SK-N-DZ (cell line): ENCODE data around the gene PROX2.

Experiments
- DNase-seq: peaks from one replicate; pipeline ENCODE4 v3.0.0-alpha.2; 2015; ENCODE audit warnings: low spot score

The PROX2 gene

DNA sequence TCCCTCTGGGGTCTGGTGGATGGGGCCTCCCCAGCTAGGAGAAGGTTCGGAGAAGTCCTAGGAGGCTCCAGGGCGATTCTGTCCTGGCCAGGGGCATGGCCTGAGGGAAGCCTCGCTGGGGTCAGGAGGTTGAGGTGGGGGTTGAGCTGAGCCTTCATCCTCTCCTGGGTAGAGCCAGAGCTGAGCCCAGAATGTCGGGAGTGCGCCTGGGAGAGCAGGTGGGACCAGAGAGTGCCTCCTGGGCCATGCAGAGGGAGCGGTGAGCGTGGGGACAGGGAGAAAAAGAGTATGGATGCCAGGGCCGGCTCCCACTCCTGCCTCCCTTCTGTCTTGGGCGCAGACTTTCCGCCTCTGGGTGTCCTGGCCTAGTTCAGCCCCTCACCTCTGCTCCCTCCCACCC is 34.0 kb upstream of the PROX2 start:
- no peak for DNase-seq

DNA sequence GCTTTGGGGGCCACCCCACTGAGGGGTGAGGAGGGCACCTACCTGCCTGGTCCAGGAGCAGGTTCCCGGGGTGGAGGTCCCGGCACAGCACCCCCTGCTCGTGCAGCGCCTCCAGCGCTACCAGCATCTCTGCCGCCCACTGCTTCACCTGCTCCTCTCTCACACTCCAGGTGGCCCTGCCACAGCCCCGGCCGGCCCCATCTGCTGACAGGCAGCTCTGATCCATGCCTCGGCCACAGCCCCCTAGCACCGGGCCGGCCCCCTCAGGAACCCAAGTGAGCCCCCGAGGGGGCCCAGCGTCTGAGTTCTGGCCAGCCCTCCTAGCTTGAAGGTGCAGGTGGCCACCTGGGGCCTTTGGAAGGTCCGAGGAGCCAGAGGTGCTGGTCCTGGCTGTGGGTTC is 33.6 kb upstream of the PROX2 start:
- DNase-seq, result no peak

DNA sequence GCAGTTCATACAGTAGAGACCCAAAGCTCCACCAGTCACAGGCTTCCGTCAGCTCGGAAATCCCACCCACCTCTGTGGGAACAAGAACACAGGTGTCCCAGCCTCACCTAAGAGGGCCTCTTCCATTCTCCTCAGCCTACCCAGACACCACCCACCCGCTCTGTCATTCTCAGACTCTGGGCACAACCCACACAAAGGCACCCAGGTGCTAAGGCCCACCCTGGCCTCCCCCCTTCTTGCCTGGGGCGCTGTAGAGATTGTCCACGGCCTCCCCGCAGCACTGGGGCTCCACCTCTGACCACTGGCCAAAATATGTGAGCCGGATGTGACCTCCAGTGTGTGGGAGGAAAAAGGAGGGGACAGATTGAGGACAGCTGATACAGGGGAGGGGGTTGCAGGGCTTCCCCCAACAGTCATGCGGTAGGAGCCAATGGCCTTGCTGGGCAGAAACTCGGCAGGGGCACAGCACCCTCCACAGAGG is 33.0 kb upstream of the PROX2 start:
- DNase-seq, result no peak

DNA sequence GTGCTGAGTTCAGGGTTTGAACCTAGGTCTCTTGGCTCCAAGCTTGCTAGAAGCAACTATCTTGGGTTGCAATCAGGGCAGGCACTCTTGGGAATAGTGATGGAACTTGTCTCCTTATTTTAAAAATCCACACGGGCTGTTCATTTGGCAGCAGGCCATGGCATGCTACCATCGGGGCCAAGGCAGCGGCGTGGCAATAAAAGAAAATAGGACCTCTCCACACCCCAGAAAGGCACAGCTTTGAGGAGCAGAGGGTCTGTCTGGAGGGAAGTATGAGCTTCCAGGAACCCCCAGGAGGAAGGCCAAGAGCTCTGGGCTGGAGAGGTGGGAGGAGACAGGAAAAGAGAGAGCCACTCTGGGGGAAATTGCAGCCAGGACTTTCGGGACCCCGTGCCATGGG is 31.8 kb upstream of the PROX2 start:
- DNase-seq, result no peak

DNA sequence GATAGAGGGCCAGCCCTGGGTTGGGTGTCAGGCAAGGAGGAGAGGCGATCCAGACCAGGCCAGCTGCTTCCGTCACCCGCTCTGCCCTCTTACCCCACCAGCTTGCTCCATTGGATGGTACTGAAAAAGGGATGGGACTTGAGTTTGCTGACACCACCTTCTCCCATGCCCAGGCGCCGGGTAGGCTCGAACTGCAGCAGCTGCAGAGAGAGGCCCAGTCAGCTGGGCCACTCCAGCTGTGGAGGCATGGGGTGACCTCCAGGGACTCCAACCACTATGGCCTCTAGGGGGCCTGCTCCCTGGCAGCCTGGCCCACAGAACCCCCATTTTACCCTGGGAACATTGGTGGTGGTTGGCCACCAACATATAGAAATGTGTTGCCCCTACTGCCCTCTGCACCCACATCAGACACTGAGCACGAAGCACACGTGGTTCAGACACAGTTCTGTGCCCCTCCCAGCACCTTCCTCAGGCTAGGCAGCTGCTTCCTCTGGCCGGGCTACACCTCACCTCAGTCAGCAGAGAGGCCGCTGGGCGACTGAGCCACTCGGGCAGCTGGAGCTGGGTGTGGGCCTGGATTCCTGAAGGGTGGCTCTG is 31.1 kb upstream of the PROX2 start:
- no peak for DNase-seq

DNA sequence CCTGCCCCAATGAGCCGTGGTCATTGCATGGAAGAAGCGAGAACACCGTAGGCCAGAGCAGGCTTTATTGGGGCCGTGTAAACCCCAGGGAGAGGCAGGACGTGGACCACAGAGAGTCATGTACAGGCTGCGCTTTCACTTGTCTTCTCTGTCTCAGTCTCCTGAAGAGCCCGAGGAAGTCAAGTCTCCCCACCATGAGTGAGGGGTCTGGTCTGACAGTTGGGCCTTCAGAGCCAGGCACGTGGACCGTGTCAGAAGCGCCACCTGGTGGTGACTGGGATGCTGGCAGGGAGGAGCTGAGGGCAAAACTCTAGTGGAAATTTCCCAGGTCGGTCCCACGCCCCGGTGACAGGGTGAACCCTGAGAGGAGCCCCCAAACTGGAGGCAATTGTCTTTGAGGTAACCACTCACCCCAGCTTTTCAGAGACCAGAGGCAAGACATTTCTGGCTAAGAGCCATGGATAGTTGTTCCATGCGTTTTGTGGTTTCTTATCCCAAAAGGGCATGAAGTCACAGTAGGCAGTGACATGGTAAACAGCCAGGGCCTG is 29.7 kb upstream of the PROX2 start:
- peak; percentile 56 for DNase-seq

DNA sequence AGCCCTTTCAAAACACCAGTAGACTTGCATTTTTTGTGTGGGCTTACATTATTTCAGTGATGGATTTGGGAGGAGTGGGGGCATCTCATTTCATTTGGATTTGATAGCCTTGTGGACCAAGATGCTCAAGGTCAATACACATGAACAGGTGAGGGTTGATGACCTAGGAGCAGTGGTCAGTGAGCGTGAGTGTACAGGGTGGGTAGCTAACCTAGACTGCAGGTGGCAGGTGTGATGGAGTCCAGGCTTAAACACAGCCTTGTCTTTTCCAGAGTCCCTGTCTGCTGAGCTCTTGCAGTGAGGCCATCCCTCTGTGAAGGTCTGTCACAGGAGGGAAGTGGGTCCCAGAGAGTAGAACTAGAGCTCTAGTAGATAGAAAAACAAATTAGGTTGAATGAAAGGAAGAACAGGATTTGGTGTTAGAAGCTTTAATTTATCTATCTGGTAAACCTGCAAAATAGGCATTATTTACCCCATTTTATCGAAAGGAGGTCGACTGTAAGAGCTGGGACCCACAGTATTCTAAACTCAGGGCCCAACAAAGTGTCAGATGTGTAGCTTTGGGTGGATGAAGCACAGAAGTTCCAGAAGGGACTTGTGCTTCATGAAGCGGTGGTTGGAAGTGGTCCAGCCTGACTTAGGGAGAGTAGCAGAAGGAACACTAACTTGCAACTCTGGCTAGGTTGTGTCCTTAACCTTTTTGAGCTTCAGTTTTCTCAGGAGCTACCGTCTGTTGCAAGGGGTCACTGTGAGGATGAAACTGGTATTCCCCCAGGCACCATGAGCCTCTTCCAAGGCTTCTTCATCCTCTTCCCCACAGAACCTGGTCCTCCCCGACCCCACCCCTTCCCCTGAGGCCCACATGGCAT is 28.9 kb upstream of the PROX2 start:
- no peak for DNase-seq

DNA sequence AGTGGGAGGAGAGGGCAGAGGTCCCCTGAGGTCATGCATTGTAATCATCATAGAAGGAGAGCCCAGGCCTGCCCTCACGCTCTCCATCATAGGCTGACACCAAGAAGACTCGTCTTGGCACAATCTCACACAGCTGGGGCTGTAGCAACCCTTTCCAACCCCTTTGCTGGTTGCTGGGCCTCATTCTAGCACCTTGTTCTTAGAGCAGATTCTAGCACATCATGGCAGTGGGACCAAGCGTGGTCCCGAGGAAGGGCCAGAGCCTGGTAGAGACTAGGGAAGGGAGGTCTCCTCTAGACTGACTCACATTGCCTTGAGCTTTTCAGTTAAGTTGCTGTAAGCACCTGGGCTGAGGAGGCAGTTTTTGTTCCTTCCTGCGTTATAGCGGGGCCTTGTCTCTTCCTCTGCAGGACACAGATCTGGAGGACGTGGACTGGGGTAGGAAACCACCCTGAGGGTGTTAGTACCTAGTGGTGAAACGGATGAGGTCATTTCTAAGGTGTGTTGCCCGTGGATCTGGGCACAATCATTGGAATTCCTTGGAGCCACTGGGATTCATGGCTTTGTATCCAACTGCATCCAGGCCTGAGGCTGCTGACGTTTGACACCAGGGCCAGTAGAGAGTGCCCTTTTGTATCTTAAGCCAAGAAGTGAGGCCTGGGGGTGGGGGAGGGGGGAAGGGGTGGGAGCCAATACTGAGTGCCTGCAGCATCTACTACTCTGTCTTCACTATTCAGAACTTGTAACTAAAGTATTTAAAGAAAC is 27.2 kb upstream of the PROX2 start:
- no peak for DNase-seq

DNA sequence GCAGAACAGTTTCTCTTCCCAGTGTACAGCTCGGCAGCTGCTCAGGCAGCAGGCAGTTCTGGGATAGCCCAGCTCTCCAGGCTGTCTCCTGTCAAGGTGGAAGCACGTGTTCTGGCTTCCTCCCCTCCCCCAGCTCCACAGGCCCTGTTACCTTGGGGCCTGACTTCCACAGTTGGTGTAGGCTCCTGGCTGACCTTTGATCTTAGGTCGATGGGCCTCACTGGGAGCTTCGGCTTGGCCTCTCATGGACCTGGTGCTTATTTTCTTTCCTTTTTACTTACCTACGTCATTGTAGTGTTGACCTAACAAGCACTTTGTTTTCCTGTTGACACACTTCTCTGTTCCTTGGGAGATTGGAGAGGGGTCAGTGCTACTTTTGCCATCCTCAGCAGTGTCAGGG is 22.7 kb upstream of the PROX2 start:
- no peak for DNase-seq

DNA sequence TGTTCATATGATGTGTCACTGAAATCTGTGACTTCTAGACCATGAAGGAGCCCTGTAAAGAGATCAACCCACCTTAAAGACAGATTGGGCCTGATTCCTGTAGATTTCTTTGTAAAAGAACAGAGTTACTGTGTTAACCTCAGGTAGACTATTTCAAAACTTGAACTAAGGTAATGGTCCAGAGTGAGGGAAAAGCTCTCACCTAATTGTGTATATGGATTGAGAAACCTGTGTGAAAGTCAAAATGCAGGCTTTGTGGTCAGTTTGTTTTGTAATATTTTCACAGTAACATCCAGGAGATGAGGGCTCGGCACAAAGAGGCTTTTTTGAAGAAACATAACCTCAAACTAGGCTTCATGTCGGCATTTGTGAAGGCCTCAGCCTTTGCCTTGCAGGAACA is 22.1 kb upstream of the PROX2 start:
- DNase-seq, result no peak

DNA sequence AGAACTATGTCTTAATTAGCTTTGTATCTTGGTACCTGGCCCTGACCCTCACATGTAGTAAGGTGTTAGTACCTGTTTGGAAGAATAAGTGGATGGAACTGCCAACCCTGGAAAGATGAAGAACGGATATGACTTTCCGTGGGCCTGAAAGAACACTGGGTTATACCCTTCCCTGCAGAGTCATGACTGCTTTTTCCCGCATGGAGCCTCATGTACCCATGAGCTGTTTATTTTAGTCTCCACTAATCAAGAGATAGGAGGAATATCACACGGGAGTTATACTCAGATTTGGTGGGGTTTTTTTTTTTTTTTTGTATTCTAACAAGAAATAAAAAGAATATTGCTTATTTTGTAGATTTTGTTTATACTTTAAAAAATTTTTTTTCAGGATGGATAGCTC is 21.7 kb upstream of the PROX2 start:
- DNase-seq, result no peak

DNA sequence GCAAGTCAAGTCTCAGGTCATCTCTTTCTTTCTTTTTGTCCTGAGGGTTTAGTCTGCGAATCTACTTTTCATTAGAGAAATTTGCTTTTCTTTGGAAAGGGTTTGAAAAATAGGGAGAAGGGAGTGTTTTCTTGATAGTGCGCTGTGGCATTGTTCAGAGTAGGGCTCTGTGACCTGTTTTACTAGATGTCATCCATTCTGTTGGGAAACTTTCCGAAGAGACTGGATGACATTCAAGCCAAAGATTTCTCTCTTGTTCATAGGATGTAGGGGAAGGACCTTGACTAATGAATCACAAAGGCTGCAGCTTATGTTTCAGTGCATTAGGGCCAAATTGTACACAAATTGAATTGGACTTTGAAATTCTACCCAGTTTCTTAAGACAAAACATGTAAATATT is 20.5 kb upstream of the PROX2 start:
- DNase-seq, result no peak

DNA sequence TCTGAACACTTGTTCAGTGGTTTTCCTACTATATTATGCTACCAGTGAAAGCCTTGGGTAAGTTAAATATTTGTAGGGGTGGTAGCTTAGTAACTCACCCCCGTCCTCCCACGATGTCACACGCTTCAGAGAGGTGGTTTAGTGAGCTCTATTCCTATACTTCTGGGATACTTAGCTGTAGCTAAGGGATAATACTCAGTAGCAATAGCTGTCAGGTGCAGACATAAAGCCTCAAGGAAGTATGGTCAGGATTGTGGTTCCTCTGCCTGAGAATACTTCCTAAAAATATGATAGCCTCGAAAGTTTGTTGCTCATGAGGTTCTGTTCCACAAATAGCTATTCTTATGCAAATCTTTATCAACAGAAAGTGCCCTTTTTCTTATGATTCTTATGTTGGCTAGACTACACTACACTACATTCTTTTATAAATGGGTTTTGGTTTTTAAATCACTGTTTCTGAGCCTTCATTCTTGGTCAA is 17.7 kb upstream of the PROX2 start:
- no peak for DNase-seq

DNA sequence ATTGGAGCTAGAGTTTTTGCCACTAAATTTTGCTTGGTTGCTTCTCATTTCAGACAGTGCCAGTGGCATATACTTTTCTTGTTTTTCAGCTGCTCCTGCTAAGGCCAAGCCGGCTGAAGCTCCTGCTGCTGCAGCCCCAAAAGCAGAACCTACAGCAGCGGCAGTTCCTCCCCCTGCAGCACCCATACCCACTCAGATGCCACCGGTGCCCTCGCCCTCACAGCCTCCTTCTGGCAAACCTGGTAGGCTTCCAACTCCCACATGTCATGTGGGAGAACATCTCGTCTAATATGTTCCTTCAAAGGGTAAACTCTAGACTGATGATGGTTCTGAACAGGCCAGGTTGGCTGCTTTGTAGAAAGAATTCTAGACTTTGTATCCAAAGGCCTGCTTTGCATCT is 16.8 kb upstream of the PROX2 start:
- DNase-seq, result no peak

DNA sequence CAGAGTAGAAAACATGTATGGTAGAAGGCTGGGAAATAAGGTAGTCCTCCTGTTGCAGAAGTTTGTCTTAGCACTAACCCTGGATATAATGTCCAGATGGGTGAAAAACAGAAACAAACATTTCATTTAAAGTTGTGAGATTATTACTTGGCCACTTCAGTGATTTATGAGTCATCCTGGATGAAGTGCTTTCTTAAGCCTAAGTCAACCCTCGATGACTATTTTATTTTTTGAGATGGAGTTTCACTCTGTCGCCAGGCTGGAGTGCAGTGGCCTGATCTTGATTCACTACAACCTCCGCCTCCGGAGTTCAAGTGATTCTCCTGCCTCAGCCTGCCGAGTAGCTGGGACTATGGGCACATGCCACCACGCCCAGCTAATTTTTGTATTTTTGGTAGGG is 15.9 kb upstream of the PROX2 start:
- DNase-seq, result no peak

DNA sequence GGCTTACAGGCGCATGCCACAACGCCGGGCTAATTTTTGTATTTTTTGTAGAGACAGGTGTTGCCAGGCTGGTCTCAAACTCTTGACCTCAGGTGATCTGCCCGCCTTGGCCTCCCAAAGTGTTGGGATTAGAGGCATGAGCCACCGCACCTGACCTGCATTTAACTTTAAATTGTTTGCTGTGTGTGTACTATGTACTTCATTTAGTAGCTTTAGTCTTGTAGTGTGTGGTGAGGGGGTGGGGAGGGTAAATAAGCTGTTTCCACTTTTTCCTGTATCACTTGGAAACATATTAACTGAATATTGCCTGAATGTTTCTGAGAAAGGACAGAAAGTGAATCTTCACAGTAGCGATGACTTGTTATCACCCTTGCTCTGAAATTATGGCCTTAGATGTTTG is 14.3 kb upstream of the PROX2 start:
- no peak for DNase-seq

DNA sequence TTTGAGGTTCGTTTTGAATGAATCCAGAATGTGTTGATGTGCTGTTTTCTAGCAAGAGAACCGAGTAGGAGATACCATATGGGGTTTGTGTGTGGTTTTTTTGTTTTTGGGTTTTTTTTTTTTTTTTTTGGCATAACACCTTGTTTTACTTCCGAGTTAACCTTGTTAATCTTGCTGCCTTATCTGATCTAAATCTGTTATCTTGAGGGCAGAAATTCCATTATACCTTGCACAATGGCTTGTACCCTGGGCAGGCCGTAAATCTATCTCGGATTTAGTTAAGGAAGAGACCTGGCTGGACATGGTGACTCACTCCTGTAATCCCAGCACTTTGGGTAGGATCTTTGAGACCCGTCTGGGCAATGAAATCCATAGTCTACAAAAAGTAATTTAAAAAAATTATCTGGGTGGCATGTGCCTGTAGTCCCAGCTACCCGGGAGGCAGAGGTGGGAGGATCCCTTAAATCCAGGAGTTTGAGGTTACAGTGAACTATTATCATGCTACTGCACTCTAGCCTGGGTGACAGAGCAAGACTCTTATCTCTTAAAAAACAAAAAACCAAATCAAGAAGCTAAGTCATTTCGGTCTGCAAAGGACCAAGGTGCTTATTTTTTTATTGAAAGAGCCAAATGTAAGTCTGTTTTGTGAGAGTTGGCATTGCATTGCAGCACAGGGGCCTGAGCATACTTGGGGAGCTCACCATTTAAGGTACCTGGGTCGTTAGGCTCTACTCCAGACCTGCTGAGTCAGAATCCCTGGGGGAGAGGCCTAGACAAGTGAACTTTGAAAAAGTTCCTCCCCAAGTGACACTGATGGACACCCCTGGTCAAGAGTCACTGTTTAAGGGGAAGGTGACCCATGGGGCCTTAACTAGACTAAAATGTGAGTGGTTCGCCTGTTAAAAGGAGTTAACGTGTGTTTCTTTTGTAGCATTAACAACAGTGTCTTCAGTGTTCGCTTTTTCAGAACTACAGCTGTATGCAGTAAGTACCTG is 12.5 kb upstream of the PROX2 start:
- DNase-seq, result no peak

DNA sequence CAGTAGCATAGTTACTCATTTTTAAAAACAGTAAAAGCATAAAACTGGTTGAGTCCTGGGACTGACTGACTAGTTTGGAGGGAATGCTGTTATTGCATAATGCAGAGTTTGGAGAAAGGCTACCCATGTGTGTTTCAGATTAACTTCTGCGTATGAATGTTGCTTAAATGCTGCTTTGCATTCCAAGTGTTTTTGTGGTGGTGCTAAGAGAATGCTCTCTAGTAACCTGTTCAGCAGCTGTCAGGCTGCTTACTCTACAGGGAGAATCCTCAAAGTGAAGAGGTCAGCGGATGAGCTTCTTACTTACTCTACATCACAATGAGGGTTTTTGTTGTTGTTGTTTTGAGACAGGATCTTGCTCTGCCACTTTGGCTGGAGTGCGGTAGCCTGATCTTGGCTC is 10.1 kb upstream of the PROX2 start:
- DNase-seq, result no peak

DNA sequence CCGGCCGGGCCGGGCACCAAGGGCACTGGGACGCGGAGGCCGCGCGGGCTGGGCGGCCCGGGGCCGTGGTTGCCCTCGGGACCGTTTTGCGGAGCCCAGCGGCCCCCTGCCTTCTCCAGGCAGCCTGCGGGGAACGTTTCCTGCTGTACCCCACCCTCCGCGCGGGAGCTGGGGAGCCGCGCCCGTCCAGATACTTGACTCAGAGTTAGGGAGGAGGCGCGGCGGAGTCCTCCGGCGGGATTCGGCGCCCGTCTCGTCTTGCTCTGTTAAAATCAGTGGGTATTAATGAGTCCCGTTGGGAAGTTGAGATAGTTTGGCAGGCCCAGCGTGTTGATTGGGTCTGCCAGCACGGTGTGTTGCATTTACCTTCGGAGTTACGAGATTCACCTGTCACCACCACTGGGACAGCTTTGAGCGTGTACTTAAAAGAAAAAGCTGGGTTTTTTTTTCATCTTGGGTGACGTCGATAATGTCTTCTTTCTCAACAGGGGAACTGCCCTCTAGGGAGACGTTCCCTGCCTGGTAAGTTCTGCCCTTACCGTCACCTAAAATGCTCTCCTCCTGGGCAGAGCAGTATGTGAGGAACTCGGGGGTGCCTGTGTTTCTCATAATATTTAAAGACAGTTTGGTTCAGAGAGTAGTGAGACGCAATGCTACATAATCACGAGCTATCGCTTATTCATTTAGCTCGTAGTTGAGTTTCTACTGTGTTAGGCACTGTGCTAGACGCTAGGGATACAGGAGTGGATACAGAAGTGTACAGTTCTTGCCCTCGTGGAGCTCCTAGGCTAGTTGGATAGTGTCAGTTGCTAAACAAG is 6.4 kb upstream of the PROX2 start:
- DNase-seq, result no peak
